Measurements from ENCODE around the gene FATE1. TPM values are rescaled to one million over a fixed set of nuclear protein-coding genes. Genes with fewer than 3 reads are reported as not detected.
"Not testable (repeated sequence)": the region's sequence is repeated elsewhere in the genome, so short reads cannot be mapped to it uniquely, and the experiment has no call there.

FATE1 gene
- total RNA-seq, 2 experiments from 2014 or later: not detected

- no TSS peak for BruUV-seq (replicated peaks)
- ChIA-PET POLR2A (no interaction called here), CTCF (ENCODE audit: unreplicated experiment) (no interaction called here)
- Histone ChIP-seq H4K20me1 (ENCODE audit: insufficient read depth, low read length) (no peaks in the 10 kb centered on the region), H3K79me2 (ENCODE audit: insufficient read depth, low read depth, low read length) (no peaks in the 10 kb centered on the region), H3K4me2 (ENCODE audit: low read length) (no peak within 1 kb of the TSS), H3K9me2 (ENCODE audit: insufficient read depth, low read length) (no peaks in the 10 kb centered on the region), H3K4me3 (ENCODE audit: low read depth, low read length, poor library complexity, severe bottlenecking) (no peak within 1 kb of the TSS), H3K4me1 (ENCODE audit: insufficient read depth, low read length, poor library complexity, severe bottlenecking) (no peaks in the 10 kb centered on the region), H2AFZ (ENCODE audit: low read length) (no peak within 1 kb of the TSS), H3K27ac (ENCODE audit: low read depth, low read length, poor library complexity, severe bottlenecking) (no peak within 1 kb of the TSS), H3K9me3 (ENCODE audit: low read length) (no peaks in the 10 kb centered on the region), H3K36me3 (ENCODE audit: insufficient read depth, low read length) (no peaks in the 10 kb centered on the region)
- DNase-seq (ENCODE audit: low spot score): no peak
- intact Hi-C loops (cut with micrococcal nuclease; ENCODE audit: unreplicated experiment): no loop called here
- TF ChIP-seq, protein P1, sequence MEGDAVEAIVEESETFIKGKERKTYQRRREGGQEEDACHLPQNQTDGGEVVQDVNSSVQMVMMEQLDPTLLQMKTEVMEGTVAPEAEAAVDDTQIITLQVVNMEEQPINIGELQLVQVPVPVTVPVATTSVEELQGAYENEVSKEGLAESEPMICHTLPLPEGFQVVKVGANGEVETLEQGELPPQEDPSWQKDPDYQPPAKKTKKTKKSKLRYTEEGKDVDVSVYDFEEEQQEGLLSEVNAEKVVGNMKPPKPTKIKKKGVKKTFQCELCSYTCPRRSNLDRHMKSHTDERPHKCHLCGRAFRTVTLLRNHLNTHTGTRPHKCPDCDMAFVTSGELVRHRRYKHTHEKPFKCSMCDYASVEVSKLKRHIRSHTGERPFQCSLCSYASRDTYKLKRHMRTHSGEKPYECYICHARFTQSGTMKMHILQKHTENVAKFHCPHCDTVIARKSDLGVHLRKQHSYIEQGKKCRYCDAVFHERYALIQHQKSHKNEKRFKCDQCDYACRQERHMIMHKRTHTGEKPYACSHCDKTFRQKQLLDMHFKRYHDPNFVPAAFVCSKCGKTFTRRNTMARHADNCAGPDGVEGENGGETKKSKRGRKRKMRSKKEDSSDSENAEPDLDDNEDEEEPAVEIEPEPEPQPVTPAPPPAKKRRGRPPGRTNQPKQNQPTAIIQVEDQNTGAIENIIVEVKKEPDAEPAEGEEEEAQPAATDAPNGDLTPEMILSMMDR (conservative IDR thresholded peaks at IDR 0.05; ENCODE audit: low read length): no peak
- TF ChIP-seq EZH2phosphoT487 (IDR thresholded peaks at IDR 0.05; ENCODE audit: borderline replicate concordance, low read depth, low read length): no peak
Measured at GRCh38 chrX:151694661-151695582, 20.9 kb upstream of the FATE1 start, which contains the start of gene PRRG3. Gene PRRG3 (plus strand): TSS chrX:151695458. CDS start chrX:151698815, 3,357 bp downstream.

- intact Hi-C loops (cut with micrococcal nuclease; ENCODE audit: unreplicated experiment): no loop called here
- Histone ChIP-seq H3K4me2 (ENCODE audit: low read length) (no peak overlapping the region), H3K9me2 (ENCODE audit: insufficient read depth, low read length) (no peaks in the 10 kb centered on the region), H4K20me1 (ENCODE audit: insufficient read depth, low read length) (no peaks in the 10 kb centered on the region), H3K4me3 (ENCODE audit: low read depth, low read length, poor library complexity, severe bottlenecking) (no peak overlapping the region), H3K36me3 (ENCODE audit: insufficient read depth, low read length) (no peaks in the 10 kb centered on the region), H3K9me3 (ENCODE audit: low read length) (no peaks in the 10 kb centered on the region), H2AFZ (ENCODE audit: low read length) (no peak overlapping the region), H3K79me2 (ENCODE audit: insufficient read depth, low read depth, low read length) (no peaks in the 10 kb centered on the region), H3K4me1 (ENCODE audit: insufficient read depth, low read length, poor library complexity, severe bottlenecking) (no peaks in the 10 kb centered on the region), H3K27ac (ENCODE audit: low read depth, low read length, poor library complexity, severe bottlenecking) (no peak overlapping the region)
- CTCF ChIA-PET (ENCODE audit: unreplicated experiment): no interaction called here
- POLR2A ChIA-PET: no interaction called here
- DNase-seq (ENCODE audit: low spot score): no peak
- TF ChIP-seq EZH2phosphoT487 (IDR thresholded peaks at IDR 0.05; ENCODE audit: borderline replicate concordance, low read depth, low read length): no peak
- TF ChIP-seq, protein P1 (conservative IDR thresholded peaks at IDR 0.05; ENCODE audit: low read length): no peak
- BruUV-seq (replicated peaks): no TSS peak
Measured at GRCh38 chrX:151695583-151696340, 20.1 kb upstream of the FATE1 start.

GRCh38 chrX:151697082-151697481, 18.8 kb upstream of the FATE1 start:
- BruUV-seq (replicated peaks); H3K79me2 ChIP-seq (ENCODE audit: insufficient read depth, low read depth, low read length); H3K9me2 ChIP-seq (ENCODE audit: insufficient read depth, low read length); H3K4me1 ChIP-seq (ENCODE audit: insufficient read depth, low read length, poor library complexity, severe bottlenecking); POLR2A ChIA-PET; H3K4me3 ChIP-seq (ENCODE audit: low read depth, low read length, poor library complexity, severe bottlenecking); H2AFZ ChIP-seq (ENCODE audit: low read length); H4K20me1 ChIP-seq (ENCODE audit: insufficient read depth, low read length); H3K9me3 ChIP-seq (ENCODE audit: low read length); H3K27ac ChIP-seq (ENCODE audit: low read depth, low read length, poor library complexity, severe bottlenecking); intact Hi-C loops (cut with micrococcal nuclease; ENCODE audit: unreplicated experiment); H3K36me3 ChIP-seq (ENCODE audit: insufficient read depth, low read length); CTCF ChIA-PET (ENCODE audit: unreplicated experiment); H3K4me2 ChIP-seq (ENCODE audit: low read length); DNase-seq (ENCODE audit: low spot score): not testable (repeated sequence)
